Upper lobe of left lung (tissue), 4 donors: ENCODE measurements around the gene TBL1XR1.

Source experiments
- CTCF ChIP-seq, 6 experiments: fragments of 450-650 bp in 4 of 6; fragments of 200-600 bp in 2 of 6; sonication (generic) in 2 of 6; IDR thresholded peaks; one replicate each; pipeline ENCODE4 v1.5.1; 2016 to 2019; ENCODE audit warnings: antibody characterized with exemption in 6 of 6
- POLR2AphosphoS5 ChIP-seq, 2 donors: sonication (generic); formaldehyde crosslinking; IDR thresholded peaks; one replicate each; pipeline ENCODE4 v1.5.1; 2017; ENCODE audit warnings: antibody characterized with exemption in 2 of 2

- TF ChIP-seq CTCF (IDR thresholded peaks at IDR 0.05) (no peak), POLR2AphosphoS5 (IDR thresholded peaks at IDR 0.05) (no peak)
Measured at GRCh38 chr3:176977331-176977730, 220.0 kb downstream of the TBL1XR1 start.
